HepG2 (cell line): Measurements from ENCODE around the gene ATXN7L3. TPM values are rescaled to one million over a fixed set of nuclear protein-coding genes. Genes with fewer than 3 reads are reported as not detected.

Experiments
- EP300 ChIP-seq, 3 experiments: sonication (generic) in 1 of 3; formaldehyde crosslinking in 1 of 3; IDR thresholded peaks; 2 replicates each; pipeline versions ENCODE4 v1.5.1 to v1.6.1; 2011 to 2020; ENCODE audit warnings: low read depth in 2 of 3, low read length in 2 of 3, borderline replicate concordance in 1 of 3, improper control_type of control experiment in 1 of 3, mild to moderate bottlenecking in 1 of 3, missing genetic modification reagents in 1 of 3, moderate library complexity in 1 of 3
- ISL2 ChIP-seq: sonication (generic); formaldehyde crosslinking; IDR thresholded peaks from 2 replicates; pipeline ENCODE4 v1.5.0; 2020; ENCODE audit warnings: missing genetic modification reagents
- NAIF1 ChIP-seq: sonication (generic); formaldehyde crosslinking; IDR thresholded peaks from 2 replicates; pipeline ENCODE4 v1.5.0; 2020; ENCODE audit warnings: mild to moderate bottlenecking, missing genetic modification reagents, borderline replicate concordance
- RBFOX2 ChIP-seq: fragments of 200-400 bp; formaldehyde crosslinking; IDR thresholded peaks from 2 replicates; pipeline ENCODE4 v1.6.1; 2017; ENCODE audit warnings: low read depth, mild to moderate bottlenecking, low read length
- RFX1 ChIP-seq: fragments of 450-650 bp; IDR thresholded peaks from 2 replicates; pipeline ENCODE4 v1.6.1; 2017
- RFXANK ChIP-seq: IDR thresholded peaks from 2 replicates; pipeline ENCODE4 v1.6.1; 2016
- SMAD3 ChIP-seq: sonication (generic); formaldehyde crosslinking; IDR thresholded peaks from 2 replicates; pipeline ENCODE4 v1.4.0; 2020; ENCODE audit warnings: missing genetic modification reagents
- SOX6 ChIP-seq, 2 experiments: fragments of 450-650 bp in 1 of 2; sonication (generic) in 1 of 2; formaldehyde crosslinking in 1 of 2; IDR thresholded peaks; 2 replicates each; pipeline versions ENCODE4 v1.4.0 to v1.6.1; 2017 to 2020; ENCODE audit warnings: antibody characterized with exemption in 1 of 2, mild to moderate bottlenecking in 1 of 2, missing genetic modification reagents in 1 of 2
- TCF7L2 ChIP-seq: IDR thresholded peaks from 2 replicates; pipeline ENCODE4 v1.6.1; 2011; ENCODE audit warnings: mild to moderate bottlenecking, low read depth, low read length, moderate library complexity
- ZC3H4 ChIP-seq: sonication (generic); formaldehyde crosslinking; IDR thresholded peaks from 2 replicates; pipeline ENCODE4 v1.4.0; 2020; ENCODE audit warnings: missing genetic modification reagents, borderline replicate concordance
- ZFP36L2 ChIP-seq: sonication (generic); formaldehyde crosslinking; IDR thresholded peaks from 2 replicates; pipeline ENCODE4 v1.4.0; 2020; ENCODE audit warnings: missing genetic modification reagents
- ZFX ChIP-seq: sonication (generic); formaldehyde crosslinking; IDR thresholded peaks from 2 replicates; pipeline ENCODE4 v1.4.0; 2020; ENCODE audit warnings: mild to moderate bottlenecking, low read depth, missing genetic modification reagents, moderate library complexity
- ZNF136 ChIP-seq: sonication (generic); formaldehyde crosslinking; IDR thresholded peaks from 2 replicates; pipeline ENCODE4 v1.8.1; 2022; ENCODE audit warnings: low read depth, mild to moderate bottlenecking, moderate library complexity, missing genetic modification reagents
- ZNF326 ChIP-seq: sonication (generic); formaldehyde crosslinking; IDR thresholded peaks from 2 replicates; pipeline ENCODE4 v1.4.0; 2020; ENCODE audit warnings: missing genetic modification reagents, borderline replicate concordance
- ZNF331 ChIP-seq: sonication (generic); formaldehyde crosslinking; IDR thresholded peaks from 2 replicates; pipeline ENCODE4 v1.4.0; 2020; ENCODE audit warnings: missing genetic modification reagents
- polyA plus RNA-seq, 8 experiments: library from polyadenylated mRNA; depleted of rRNA in 3 of 8; stranded (reverse) in 7 of 8; unstranded in 1 of 8; fragments of >200 nt; fragmentation: Illumina TruSeq in 4 of 8; extraction: Trizol in 4 of 8; gene quantifications; 2 replicates each; pipeline versions ENCODE4 v1.2.1 to v1.2.3, GENCODE V29; 2011 to 2016; ENCODE audit warnings: low read depth in 4 of 8, missing spikeins in 1 of 8, mixed read lengths in 1 of 8; ENCODE audit not compliant: insufficient read depth in 1 of 8
- total RNA-seq, 5 experiments: library from RNA; depleted of rRNA; stranded (reverse); fragments of >200 nt; fragmentation: Illumina TruSeq; extraction: Trizol; gene quantifications; 2 replicates each; pipeline ENCODE4 v1.2.3, GENCODE V29; 2016; ENCODE audit warnings: low read depth in 1 of 5
- TF ChIP-seq, protein P1 (sequence below): sonication (generic); formaldehyde crosslinking; IDR thresholded peaks from 2 replicates; pipeline ENCODE4 v1.4.0; 2020; ENCODE audit warnings: missing genetic modification reagents; ENCODE audit errors: not compliant biosample characterization
- TF ChIP-seq, protein P2 (sequence below): sonication (generic); formaldehyde crosslinking; conservative IDR thresholded peaks from 2 replicates; pipeline ENCODE4 v1.5.0; 2020; ENCODE audit warnings: missing genetic modification reagents
- TF ChIP-seq, protein P3 (sequence below): sonication (generic); formaldehyde crosslinking; IDR thresholded peaks from 2 replicates; pipeline ENCODE4 v1.4.0; 2020; ENCODE audit warnings: mild to moderate bottlenecking, missing genetic modification reagents
- TF ChIP-seq, protein P4 (sequence below): sonication (generic); formaldehyde crosslinking; IDR thresholded peaks from 2 replicates; pipeline ENCODE4 v1.5.1; 2020; ENCODE audit warnings: mild to moderate bottlenecking, moderate library complexity, missing genetic modification reagents
- TF ChIP-seq, protein P5 (sequence below): fragments of 450-650 bp; IDR thresholded peaks from 2 replicates; pipeline ENCODE4 v1.6.1; 2017

ATXN7L3 gene
- total and polyA plus RNA-seq, 2 of the 13 experiments (the other 11 are each of a cell fraction or from before 2014, with no cell fraction given) = 44.5 to 59.1 TPM

DNA sequence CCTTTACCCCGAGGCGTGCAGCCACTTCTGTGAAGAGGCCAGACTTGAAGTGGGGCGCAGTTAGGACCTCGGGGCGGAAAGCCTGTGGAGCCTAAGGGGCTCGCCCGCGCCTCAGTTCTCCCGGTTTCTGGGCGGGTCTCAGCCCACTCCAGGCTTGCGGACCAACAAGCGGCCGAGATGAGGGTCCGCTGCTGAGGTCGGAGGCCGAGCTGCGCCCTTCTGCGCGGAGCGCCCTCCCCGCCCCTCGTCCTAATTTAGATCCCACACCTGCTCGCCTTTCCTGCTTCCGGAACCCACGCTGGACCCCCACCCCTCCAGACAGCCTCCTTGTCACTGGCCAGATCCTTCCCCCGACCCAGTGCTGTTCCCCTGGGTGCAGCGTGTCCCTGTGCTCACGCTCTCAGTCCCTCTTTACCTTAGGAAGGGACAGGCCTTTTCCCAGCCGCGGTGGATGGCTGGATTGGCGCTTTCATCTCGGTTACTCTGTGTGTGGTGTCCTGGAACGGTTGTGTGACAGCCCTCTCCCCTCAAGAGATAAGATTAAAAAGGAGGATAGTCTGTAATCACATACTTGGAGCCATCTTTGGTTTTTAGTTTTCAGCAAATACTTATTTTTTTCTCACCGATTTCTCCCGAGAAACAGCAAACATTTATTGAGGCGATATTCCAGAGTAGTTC, 933 bp upstream of the ATXN7L3 start (continued):
- TF ChIP-seq, protein P1, sequence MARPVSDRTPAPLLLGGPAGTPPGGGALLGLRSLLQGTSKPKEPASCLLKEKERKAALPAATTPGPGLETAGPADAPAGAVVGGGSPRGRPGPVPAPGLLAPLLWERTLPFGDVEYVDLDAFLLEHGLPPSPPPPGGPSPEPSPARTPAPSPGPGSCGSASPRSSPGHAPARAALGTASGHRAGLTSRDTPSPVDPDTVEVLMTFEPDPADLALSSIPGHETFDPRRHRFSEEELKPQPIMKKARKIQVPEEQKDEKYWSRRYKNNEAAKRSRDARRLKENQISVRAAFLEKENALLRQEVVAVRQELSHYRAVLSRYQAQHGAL = no peak
- TF ChIP-seq ZNF331 (CRISPR knock-in tag) (peak; percentile 7; the same call in 1 of the 2 replicates), ZNF326 (CRISPR knock-in tag) (no peak), ISL2 (CRISPR knock-in tag) (peak; percentile 30; the same call in 1 of the 2 replicates), RBFOX2 (peak; percentile 81), ZFX (CRISPR knock-in tag) (peak; percentile 79), RFX1 (no peak), TCF7L2 (no peak), NAIF1 (CRISPR knock-in tag) (no peak), ZC3H4 (CRISPR knock-in tag) (peak; percentile 4; the same call in 1 of the 2 replicates), SOX6 (IDR thresholded peaks at IDR 0.05) (no peak), SOX6 (CRISPR knock-in tag; IDR thresholded peaks at IDR 0.05) (no peak), RFXANK (no peak), EP300 (IDR thresholded peaks at IDR 0.05; ENCODE audit: low read depth in 2 of 2, low read length in 2 of 2) (no peak), EP300 (CRISPR knock-in tag; IDR thresholded peaks at IDR 0.05; ENCODE audit: borderline replicate concordance) (no peak), SMAD3 (CRISPR knock-in tag) (no peak), ZNF136 (CRISPR knock-in tag) (no peak), ZFP36L2 (no peak)
- TF ChIP-seq, protein P2, sequence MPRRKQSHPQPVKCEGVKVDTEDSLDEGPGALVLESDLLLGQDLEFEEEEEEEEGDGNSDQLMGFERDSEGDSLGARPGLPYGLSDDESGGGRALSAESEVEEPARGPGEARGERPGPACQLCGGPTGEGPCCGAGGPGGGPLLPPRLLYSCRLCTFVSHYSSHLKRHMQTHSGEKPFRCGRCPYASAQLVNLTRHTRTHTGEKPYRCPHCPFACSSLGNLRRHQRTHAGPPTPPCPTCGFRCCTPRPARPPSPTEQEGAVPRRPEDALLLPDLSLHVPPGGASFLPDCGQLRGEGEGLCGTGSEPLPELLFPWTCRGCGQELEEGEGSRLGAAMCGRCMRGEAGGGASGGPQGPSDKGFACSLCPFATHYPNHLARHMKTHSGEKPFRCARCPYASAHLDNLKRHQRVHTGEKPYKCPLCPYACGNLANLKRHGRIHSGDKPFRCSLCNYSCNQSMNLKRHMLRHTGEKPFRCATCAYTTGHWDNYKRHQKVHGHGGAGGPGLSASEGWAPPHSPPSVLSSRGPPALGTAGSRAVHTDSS (CRISPR knock-in tag) = no peak
- TF ChIP-seq, protein P3, sequence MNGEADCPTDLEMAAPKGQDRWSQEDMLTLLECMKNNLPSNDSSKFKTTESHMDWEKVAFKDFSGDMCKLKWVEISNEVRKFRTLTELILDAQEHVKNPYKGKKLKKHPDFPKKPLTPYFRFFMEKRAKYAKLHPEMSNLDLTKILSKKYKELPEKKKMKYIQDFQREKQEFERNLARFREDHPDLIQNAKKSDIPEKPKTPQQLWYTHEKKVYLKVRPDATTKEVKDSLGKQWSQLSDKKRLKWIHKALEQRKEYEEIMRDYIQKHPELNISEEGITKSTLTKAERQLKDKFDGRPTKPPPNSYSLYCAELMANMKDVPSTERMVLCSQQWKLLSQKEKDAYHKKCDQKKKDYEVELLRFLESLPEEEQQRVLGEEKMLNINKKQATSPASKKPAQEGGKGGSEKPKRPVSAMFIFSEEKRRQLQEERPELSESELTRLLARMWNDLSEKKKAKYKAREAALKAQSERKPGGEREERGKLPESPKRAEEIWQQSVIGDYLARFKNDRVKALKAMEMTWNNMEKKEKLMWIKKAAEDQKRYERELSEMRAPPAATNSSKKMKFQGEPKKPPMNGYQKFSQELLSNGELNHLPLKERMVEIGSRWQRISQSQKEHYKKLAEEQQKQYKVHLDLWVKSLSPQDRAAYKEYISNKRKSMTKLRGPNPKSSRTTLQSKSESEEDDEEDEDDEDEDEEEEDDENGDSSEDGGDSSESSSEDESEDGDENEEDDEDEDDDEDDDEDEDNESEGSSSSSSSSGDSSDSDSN = peak; percentile 92
- TF ChIP-seq, protein P4, sequence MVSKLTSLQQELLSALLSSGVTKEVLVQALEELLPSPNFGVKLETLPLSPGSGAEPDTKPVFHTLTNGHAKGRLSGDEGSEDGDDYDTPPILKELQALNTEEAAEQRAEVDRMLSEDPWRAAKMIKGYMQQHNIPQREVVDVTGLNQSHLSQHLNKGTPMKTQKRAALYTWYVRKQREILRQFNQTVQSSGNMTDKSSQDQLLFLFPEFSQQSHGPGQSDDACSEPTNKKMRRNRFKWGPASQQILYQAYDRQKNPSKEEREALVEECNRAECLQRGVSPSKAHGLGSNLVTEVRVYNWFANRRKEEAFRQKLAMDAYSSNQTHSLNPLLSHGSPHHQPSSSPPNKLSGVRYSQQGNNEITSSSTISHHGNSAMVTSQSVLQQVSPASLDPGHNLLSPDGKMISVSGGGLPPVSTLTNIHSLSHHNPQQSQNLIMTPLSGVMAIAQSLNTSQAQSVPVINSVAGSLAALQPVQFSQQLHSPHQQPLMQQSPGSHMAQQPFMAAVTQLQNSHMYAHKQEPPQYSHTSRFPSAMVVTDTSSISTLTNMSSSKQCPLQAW (CRISPR knock-in tag) = no peak
- TF ChIP-seq, protein P5, sequence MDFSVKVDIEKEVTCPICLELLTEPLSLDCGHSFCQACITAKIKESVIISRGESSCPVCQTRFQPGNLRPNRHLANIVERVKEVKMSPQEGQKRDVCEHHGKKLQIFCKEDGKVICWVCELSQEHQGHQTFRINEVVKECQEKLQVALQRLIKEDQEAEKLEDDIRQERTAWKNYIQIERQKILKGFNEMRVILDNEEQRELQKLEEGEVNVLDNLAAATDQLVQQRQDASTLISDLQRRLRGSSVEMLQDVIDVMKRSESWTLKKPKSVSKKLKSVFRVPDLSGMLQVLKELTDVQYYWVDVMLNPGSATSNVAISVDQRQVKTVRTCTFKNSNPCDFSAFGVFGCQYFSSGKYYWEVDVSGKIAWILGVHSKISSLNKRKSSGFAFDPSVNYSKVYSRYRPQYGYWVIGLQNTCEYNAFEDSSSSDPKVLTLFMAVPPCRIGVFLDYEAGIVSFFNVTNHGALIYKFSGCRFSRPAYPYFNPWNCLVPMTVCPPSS = no peak
